Astrocyte (in vitro differentiated cells and primary cell): Measurements from ENCODE around the gene EME1.

ENCODE experiments used
- CTCF ChIP-seq: IDR thresholded peaks from 2 replicates; pipeline ENCODE4 v1.5.1; 2011; ENCODE audit warnings: low read depth, mild to moderate bottlenecking, inconsistent platforms, low read length, moderate library complexity; ENCODE audit not compliant: insufficient read depth
- EZH2 ChIP-seq: IDR thresholded peaks from 2 replicates; pipeline ENCODE4 v1.6.1; 2012; ENCODE audit warnings: mild to moderate bottlenecking, low read length, inconsistent platforms; ENCODE audit not compliant: insufficient read depth

GRCh38 chr17:50347894-50348291, 25.1 kb upstream of the EME1 start:
- TF ChIP-seq EZH2: no peak
- TF ChIP-seq CTCF: no peak
